ENCODE data around the gene GOPC. TPM values are rescaled to one million over a fixed set of nuclear protein-coding genes. Genes with fewer than 3 reads are reported as not detected.

GOPC gene
- total RNA-seq, 1 experiment from 2014 or later = 14.1 TPM

DNA sequence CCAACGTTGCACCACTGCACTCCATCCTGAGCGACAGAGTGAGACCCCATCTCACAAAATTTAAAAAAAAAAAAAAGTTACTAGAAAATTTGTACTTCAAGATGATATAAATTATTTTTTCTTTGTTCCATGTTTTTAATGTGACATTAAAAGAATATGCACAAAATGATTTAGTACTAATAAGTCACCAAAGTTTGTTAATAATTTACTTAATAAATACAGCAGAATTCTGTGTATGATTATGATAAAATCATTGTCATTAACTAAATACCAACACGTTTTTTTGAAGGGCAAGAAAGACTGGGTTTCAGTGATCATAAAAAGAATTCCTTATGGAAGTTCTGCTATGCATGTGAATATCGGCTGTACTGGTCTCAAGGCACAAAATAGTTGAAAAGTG lies 28.1 kb downstream of the GOPC start:
- peaks cover 4% of the 10 kb centered on the region; the same call in 1 of the 2 replicates for H3K9me2 ChIP-seq (ENCODE audit: insufficient read depth)
- no peaks in the 10 kb centered on the region for H3K79me2 ChIP-seq (ENCODE audit: low read depth)
- H3K4me2 ChIP-seq = no peak overlapping the region
- no peaks in the 10 kb centered on the region for H3K9me3 ChIP-seq (ENCODE audit: insufficient read depth, low read depth)
- H3K4me1 ChIP-seq (replicated peaks; ENCODE audit: insufficient read depth) = no peaks in the 10 kb centered on the region
- POLR2A ChIA-PET (ENCODE audit: unreplicated experiment) = no interaction called here
- TF ChIP-seq, protein P1, sequence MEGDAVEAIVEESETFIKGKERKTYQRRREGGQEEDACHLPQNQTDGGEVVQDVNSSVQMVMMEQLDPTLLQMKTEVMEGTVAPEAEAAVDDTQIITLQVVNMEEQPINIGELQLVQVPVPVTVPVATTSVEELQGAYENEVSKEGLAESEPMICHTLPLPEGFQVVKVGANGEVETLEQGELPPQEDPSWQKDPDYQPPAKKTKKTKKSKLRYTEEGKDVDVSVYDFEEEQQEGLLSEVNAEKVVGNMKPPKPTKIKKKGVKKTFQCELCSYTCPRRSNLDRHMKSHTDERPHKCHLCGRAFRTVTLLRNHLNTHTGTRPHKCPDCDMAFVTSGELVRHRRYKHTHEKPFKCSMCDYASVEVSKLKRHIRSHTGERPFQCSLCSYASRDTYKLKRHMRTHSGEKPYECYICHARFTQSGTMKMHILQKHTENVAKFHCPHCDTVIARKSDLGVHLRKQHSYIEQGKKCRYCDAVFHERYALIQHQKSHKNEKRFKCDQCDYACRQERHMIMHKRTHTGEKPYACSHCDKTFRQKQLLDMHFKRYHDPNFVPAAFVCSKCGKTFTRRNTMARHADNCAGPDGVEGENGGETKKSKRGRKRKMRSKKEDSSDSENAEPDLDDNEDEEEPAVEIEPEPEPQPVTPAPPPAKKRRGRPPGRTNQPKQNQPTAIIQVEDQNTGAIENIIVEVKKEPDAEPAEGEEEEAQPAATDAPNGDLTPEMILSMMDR (conservative IDR thresholded peaks at IDR 0.05) = no peak
- TF ChIP-seq EZH2 (IDR thresholded peaks at IDR 0.05; ENCODE audit: low read depth) = no peak
- no TSS peak for BruUV-seq (replicated peaks)
- CTCF ChIA-PET = interaction anchor here (0.7 kb wide), 1 partner anchor 126 kb away, joined by 3 read pairs; no protein-coding TSS in a partner anchor
- no peak overlapping the region for H2AFZ ChIP-seq
- peaks cover under 1% of the 10 kb centered on the region; the same call in 1 of the 2 replicates for H4K20me1 ChIP-seq (ENCODE audit: insufficient read depth)
- H3K4me3 ChIP-seq = no peak overlapping the region
- H3K27ac ChIP-seq = no peak overlapping the region
- DNase-seq = no peak
- H3K36me3 ChIP-seq (ENCODE audit: low read depth) = peaks cover 42% of the 10 kb centered on the region
- intact Hi-C loops (cut with micrococcal nuclease; ENCODE audit: unreplicated experiment) = no loop called here
- no peaks in the 10 kb centered on the region for H3K27me3 ChIP-seq (ENCODE audit: insufficient read depth, low read depth)
- H3F3A ChIP-seq (ENCODE audit: insufficient read depth, low read depth) = no peaks in the 10 kb centered on the region

DNA sequence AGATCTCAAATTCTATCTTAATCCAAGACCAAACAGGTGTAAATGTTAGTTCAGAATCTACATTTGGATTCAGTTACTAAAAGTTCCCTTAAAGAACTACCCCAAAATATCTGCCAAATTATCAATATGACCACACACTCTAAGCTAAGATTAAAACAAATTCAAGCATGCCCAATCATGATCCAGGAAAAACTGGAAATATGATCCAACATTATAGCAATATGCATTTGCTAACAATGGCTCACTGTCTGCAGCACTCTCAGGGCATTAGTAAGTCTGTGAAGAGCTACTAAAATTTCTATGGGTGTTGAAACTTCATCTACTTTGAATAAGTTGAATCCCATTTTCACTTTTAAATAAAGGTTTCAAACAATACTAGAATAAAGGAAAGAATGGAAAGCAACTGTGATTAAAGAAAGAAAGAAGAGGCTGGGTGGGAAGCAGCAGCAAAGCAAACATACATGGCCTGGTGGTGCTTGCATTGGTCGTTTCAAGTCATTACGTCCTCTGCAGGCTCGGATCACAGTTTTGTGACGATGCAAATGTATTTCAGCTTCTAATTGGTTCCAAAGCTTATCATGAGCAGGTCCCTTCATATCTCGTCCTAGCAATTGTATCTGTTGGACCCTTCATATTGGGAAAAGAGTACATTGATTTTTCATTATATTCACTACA lies 29.2 kb downstream of the GOPC start:
- no peak overlapping the region for H2AFZ ChIP-seq
- H3K36me3 ChIP-seq (ENCODE audit: low read depth) = peaks cover 48% of the 10 kb centered on the region
- H3K9me2 ChIP-seq (ENCODE audit: insufficient read depth) = peaks cover 4% of the 10 kb centered on the region; the same call in 1 of the 2 replicates
- no peak overlapping the region for H3K4me2 ChIP-seq
- intact Hi-C loops (cut with micrococcal nuclease; ENCODE audit: unreplicated experiment) = no loop called here
- H3K27ac ChIP-seq = no peak overlapping the region
- ChIA-PET CTCF (interaction anchor here (0.7 kb wide), 1 partner anchor 125 kb away, joined by 3 read pairs; no protein-coding TSS in a partner anchor), POLR2A (ENCODE audit: unreplicated experiment) (no interaction called here)
- no peaks in the 10 kb centered on the region for H3K27me3 ChIP-seq (ENCODE audit: insufficient read depth, low read depth)
- H3K79me2 ChIP-seq (ENCODE audit: low read depth) = no peaks in the 10 kb centered on the region
- no TSS peak for BruUV-seq (replicated peaks)
- H3F3A ChIP-seq (ENCODE audit: insufficient read depth, low read depth) = no peaks in the 10 kb centered on the region
- no peaks in the 10 kb centered on the region for H3K4me1 ChIP-seq (replicated peaks; ENCODE audit: insufficient read depth)
- no peak overlapping the region for H3K4me3 ChIP-seq
- TF ChIP-seq EZH2 (IDR thresholded peaks at IDR 0.05; ENCODE audit: low read depth) = no peak
- TF ChIP-seq, protein P1 (conservative IDR thresholded peaks at IDR 0.05) = no peak
- DNase-seq = no peak
- H3K9me3 ChIP-seq (ENCODE audit: insufficient read depth, low read depth) = no peaks in the 10 kb centered on the region
- no peaks in the 10 kb centered on the region for H4K20me1 ChIP-seq (ENCODE audit: insufficient read depth)

DNA sequence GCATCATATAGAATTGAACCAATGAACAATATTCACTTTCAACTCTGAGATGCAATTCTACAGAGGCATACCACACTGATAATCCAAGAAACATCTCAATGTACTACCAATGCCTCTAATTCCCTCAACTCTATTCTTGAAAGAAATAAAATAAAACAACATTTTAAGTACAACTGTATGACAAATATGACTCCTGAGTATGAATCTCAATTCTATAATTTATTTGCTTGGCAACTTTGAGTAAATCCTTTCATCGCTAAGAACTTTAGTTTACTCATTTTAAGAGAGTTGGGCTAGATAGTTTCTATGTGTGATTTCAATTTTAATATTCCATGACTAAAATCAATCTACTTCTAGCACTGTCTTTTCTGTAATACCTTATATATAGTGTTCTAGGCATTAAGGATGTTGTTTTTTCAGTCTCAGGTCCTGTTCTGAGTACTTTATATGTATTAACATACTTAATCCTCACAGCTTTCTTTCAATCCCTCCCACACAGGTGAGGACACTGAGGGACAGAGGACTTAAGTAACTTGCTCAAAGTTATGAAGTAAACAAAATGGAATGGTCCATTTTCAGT lies 33.4 kb downstream of the GOPC start:
- Histone ChIP-seq H2AFZ (no peak overlapping the region), H3K27ac (no peak overlapping the region), H3F3A (ENCODE audit: insufficient read depth, low read depth) (no peaks in the 10 kb centered on the region), H3K9me3 (ENCODE audit: insufficient read depth, low read depth) (no peaks in the 10 kb centered on the region), H3K27me3 (ENCODE audit: insufficient read depth, low read depth) (no peaks in the 10 kb centered on the region), H3K79me2 (ENCODE audit: low read depth) (no peaks in the 10 kb centered on the region), H3K36me3 (ENCODE audit: low read depth) (peaks cover 39% of the 10 kb centered on the region), H3K4me2 (no peak overlapping the region), H3K9me2 (ENCODE audit: insufficient read depth) (no peaks in the 10 kb centered on the region), H3K4me3 (no peak overlapping the region), H3K4me1 (replicated peaks; ENCODE audit: insufficient read depth) (no peaks in the 10 kb centered on the region), H4K20me1 (ENCODE audit: insufficient read depth) (no peaks in the 10 kb centered on the region)
- DNase-seq = no peak
- TF ChIP-seq, protein P1 (conservative IDR thresholded peaks at IDR 0.05) = no peak
- no peak for TF ChIP-seq EZH2 (IDR thresholded peaks at IDR 0.05; ENCODE audit: low read depth)
- CTCF ChIA-PET = no interaction called here
- intact Hi-C loops (cut with micrococcal nuclease; ENCODE audit: unreplicated experiment) = no loop called here
- POLR2A ChIA-PET (ENCODE audit: unreplicated experiment) = no interaction called here
- BruUV-seq (replicated peaks) = no TSS peak

Data from PC-9 (cell line).